ENCODE results near the gene XPC.

XPC gene

DNA sequence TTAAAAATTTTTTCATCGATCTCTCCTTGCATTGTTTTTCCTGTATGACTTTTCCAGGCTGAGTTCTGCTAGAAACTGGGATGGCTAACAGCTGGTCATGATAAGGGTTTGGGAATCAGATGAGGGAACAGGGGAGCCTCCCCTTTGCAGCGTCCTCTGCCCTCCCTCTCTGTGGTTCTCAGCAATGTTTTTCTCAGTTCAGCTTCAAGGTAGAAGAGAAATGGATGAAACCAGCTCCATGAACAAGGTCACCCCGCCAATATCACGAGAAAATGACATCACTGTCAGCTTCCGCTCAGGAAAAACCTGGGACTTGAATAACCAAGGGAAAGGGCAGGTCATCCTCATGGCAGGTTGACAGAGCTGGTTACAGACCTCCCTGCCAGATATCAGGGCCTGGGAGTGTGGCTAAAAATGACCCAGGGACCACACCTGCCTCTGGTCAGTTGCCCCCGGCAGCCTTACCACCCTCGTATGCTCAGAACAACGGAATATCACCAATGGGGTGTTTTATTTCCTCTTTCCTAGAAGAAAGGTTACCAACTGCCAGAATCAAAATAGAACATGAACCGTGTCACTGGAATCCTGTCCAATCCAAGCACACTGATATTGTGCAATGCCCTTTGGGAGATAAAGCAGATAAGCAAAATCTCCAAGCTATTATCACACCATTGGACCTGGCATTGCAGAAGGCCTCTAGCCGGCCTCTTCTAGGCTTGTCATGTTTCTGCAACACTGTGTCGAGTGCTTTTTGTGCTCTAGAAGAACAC, 26.3 kb upstream of the XPC start:
- CTCF ChIA-PET = interaction anchor here (0.6 to 12.1 kb wide), 50 partner anchors 9 to 717 kb away, joined by 3 to 303 read pairs (median 8); partner anchors contain the start of genes LSM3, SLC6A6 and XPC
- no peak overlapping the region for H3K4me3 ChIP-seq (ENCODE audit: low read depth, low read length)
- DNase-seq (ENCODE audit: low read depth, low spot score) = no peak
- TF ChIP-seq, protein P1, sequence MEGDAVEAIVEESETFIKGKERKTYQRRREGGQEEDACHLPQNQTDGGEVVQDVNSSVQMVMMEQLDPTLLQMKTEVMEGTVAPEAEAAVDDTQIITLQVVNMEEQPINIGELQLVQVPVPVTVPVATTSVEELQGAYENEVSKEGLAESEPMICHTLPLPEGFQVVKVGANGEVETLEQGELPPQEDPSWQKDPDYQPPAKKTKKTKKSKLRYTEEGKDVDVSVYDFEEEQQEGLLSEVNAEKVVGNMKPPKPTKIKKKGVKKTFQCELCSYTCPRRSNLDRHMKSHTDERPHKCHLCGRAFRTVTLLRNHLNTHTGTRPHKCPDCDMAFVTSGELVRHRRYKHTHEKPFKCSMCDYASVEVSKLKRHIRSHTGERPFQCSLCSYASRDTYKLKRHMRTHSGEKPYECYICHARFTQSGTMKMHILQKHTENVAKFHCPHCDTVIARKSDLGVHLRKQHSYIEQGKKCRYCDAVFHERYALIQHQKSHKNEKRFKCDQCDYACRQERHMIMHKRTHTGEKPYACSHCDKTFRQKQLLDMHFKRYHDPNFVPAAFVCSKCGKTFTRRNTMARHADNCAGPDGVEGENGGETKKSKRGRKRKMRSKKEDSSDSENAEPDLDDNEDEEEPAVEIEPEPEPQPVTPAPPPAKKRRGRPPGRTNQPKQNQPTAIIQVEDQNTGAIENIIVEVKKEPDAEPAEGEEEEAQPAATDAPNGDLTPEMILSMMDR (IDR thresholded peaks at IDR 0.05; ENCODE audit: insufficient read depth, low read length, missing control alignments) = no peak
- POLR2A ChIA-PET = interaction anchor here (0.6 kb wide), 1 partner anchor 203 kb away, joined by 3 read pairs; no protein-coding TSS in a partner anchor

DNA sequence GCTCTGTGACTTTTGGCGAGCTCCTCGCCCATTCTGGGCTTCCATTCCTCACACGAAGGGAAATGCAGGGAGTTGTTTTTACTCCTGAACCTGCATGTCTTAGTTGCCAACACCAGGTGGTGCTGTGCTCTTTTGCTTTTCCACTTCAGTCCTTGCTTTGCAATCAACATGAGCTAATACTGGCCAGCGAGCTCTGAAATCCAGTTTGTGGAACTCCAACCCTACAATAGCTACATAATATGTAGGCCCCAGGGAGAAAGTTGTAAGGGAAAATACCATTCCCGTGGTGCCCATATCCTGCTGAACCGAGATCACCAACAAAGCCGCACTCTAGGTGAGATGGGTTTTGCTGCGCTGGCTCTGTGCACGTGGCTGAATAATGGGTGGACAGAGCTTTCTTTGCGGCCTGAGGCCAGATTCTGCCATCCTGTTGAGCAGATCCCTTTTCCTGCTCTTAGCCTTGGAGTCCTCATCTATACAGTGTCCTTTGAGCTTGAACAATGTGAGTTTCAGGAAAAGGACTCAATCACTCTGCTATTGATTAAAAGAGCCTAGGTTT, 25.2 kb upstream of the XPC start:
- TF ChIP-seq, protein P1 (IDR thresholded peaks at IDR 0.05; ENCODE audit: insufficient read depth, low read length, missing control alignments) = peak; percentile 77
- H3K4me3 ChIP-seq (ENCODE audit: low read depth, low read length) = no peak overlapping the region
- CTCF ChIA-PET = interaction anchor here (0.7 to 12.1 kb wide), 101 partner anchors 8 to 717 kb away, joined by 3 to 303 read pairs (median 6); partner anchors contain the start of genes CCDC174, LSM3, SLC6A6 and XPC
- DNase-seq (ENCODE audit: low read depth, low spot score) = peak; percentile 58
- POLR2A ChIA-PET = interaction anchor here (0.6 to 1.1 kb wide), 4 partner anchors 25 to 1004 kb away, joined by 3 to 5 read pairs (median 4); partner anchors contain the start of genes LSM3 and XPC

DNA sequence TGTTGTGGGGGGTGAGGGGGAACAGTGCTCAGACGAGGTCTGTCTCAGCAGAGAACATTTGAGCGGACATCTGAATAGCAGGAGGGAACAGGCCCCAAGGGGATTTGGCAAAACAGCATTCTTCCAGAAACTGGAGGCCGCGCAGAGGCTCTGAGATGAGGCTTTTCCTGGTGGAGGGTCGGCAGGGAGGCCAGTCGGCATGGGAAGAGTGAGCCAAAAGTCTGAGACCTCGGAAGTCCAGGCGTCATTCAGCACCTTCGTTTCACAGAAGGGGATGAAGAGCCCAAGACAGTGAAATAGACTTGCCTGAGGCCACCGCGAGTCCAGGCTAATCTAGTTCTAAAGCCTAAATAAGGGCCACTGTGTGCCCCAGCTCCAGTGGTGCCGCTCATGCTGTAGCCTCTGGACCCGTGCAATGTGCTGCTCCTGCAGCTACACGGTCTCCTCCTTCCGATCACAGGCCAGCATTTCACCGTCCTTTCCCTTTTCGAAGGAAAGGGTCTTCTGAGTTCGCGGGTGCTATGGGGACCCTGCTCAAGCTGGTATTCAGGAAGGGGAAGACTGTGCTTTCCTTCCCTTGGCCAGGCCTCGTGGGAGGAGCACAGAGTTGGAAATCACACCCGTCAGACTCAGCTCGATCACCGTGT, 24.6 kb upstream of the XPC start:
- H3K4me3 ChIP-seq (ENCODE audit: low read depth, low read length) = no peak overlapping the region
- TF ChIP-seq, protein P1 (IDR thresholded peaks at IDR 0.05; ENCODE audit: insufficient read depth, low read length, missing control alignments) = no peak
- DNase-seq (ENCODE audit: low read depth, low spot score) = no peak
- ChIA-PET POLR2A (interaction anchor here (1.0 to 1.1 kb wide), 3 partner anchors 24 to 269 kb away, joined by 3 to 5 read pairs (median 4); partner anchors contain the start of genes LSM3 and XPC), CTCF (interaction anchor here (0.7 to 12.1 kb wide), 98 partner anchors 7 to 718 kb away, joined by 3 to 303 read pairs (median 6); partner anchors contain the start of genes CCDC174, LSM3, SLC6A6 and XPC)

DNA sequence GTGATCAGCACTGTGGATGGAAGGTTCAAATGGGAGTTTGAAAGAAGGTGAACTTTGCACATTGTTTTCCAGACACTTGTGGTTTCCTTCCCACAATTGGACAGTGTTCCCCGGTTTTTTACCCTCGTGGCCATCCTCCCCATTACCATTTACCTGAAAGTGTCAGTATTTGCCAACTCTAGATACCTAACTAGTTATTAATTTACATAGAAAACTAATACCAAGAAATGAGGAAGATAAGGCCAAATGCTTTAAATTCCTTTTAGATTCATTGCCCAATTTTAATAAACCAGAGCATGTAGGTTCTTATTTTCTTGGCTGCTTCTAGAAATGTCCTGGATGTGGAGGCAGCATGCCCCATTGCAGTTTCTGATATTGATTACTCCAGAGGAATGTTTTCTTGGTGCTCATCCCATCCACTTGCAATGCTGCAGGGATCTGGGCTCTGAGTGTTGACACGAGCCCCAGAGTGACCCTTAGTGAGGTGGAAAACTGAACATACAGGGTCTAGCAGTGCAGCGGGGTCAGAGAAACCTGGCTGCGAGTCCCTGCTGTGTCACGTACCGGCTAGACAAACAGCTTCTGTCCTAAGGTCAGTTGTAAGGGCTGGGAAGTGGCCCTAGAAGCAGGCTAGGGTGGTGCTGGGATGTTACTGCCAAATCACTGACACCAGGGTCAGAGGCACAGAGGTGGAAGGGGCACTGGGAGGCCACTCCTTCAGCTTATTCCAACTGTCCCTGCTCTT, 23.7 kb upstream of the XPC start:
- DNase-seq (ENCODE audit: low read depth, low spot score) = no peak
- TF ChIP-seq, protein P1 (IDR thresholded peaks at IDR 0.05; ENCODE audit: insufficient read depth, low read length, missing control alignments) = no peak
- POLR2A ChIA-PET = interaction anchor here (1.7 kb wide), 1 partner anchor 24 kb away, joined by 7 read pairs; the partner anchor contains the start of genes LSM3 and XPC
- CTCF ChIA-PET = interaction anchor here (0.7 to 12.1 kb wide), 26 partner anchors 8 to 719 kb away, joined by 3 to 303 read pairs (median 16); partner anchors contain the start of genes CCDC174, LSM3, SLC6A6 and XPC
- H3K4me3 ChIP-seq (ENCODE audit: low read depth, low read length) = no peak overlapping the region

DNA sequence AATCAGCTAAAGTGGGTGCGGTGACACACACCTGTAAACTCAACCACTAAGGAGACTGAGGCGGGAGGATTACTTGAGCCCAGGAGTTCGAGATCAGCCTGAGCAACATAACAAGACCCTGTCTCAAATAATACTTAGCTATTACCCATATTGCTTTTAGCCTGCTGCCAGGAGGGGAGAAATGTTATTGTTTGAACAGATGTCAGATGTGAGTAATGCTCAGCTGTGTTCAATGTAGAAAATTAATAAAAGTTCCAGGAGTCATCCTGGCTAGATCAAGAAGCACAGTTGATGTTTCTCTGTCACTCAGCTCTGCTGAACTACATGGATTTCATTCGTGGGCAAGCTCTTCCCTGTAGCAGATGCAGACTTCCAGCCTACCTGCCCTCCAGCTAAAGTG, 22.4 kb upstream of the XPC start:
- DNase-seq (ENCODE audit: low read depth, low spot score) = no peak
- TF ChIP-seq, protein P1 (IDR thresholded peaks at IDR 0.05; ENCODE audit: insufficient read depth, low read length, missing control alignments) = no peak
- H3K4me3 ChIP-seq (ENCODE audit: low read depth, low read length) = no peak overlapping the region
- ChIA-PET CTCF (interaction anchor here (0.8 to 12.1 kb wide), 12 partner anchors 9 to 304 kb away, joined by 3 to 303 read pairs (median 26); partner anchors contain the start of genes CHCHD4, LSM3, TMEM43 and XPC), POLR2A (interaction anchor here (0.6 to 1.7 kb wide), 4 partner anchors 10 to 202 kb away, joined by 3 to 7 read pairs (median 4); partner anchors contain the start of genes LSM3, SLC6A6 and XPC)
